ENCODE results near the gene TMPRSS12.
A peak's percentile ranks its signal among the peaks of the same experiment; 100 is the strongest.

The TMPRSS12 gene

GRCh38 chr12:50923361-50924130 is 80.8 kb downstream of the TMPRSS12 start:
- TF ChIP-seq CTCF (IDR thresholded peaks at IDR 0.05; ENCODE audit: poor library complexity, severe bottlenecking), result no peak
- Histone ChIP-seq H3K4me1 (ENCODE audit: insufficient read depth, poor library complexity, severe bottlenecking) (peaks cover 8% of the 10 kb centered on the region), H3K36me3 (ENCODE audit: low read depth) (no peaks in the 10 kb centered on the region)

GRCh38 chr12:50924131-50924438 is 81.4 kb downstream of the TMPRSS12 start:
- Histone ChIP-seq H3K27ac (ENCODE audit: poor library complexity, severe bottlenecking) (peak overlapping the region; percentile 79), H3K27me3 (ENCODE audit: insufficient read depth, poor library complexity, severe bottlenecking) (no peaks in the 10 kb centered on the region), H3K4me1 (ENCODE audit: insufficient read depth, poor library complexity, severe bottlenecking) (peaks cover 8% of the 10 kb centered on the region), H3K9me3 (ENCODE audit: severe bottlenecking) (no peaks in the 10 kb centered on the region), H3K4me3 (ENCODE audit: severe bottlenecking) (no peak overlapping the region), H3K36me3 (ENCODE audit: low read depth) (no peaks in the 10 kb centered on the region)
- peak; percentile 23; the same call in 1 of the 3 replicates for ATAC-seq (ENCODE audit: low read depth)
- no peak for DNase-seq (ENCODE audit: low spot score)
- TF ChIP-seq CTCF (IDR thresholded peaks at IDR 0.05; ENCODE audit: poor library complexity, severe bottlenecking), result no peak

More at GRCh38 chr12:50923361-50924130, 80.8 kb downstream of the TMPRSS12 start:
- Histone ChIP-seq H3K27me3 (ENCODE audit: insufficient read depth, poor library complexity, severe bottlenecking) (no peaks in the 10 kb centered on the region), H3K4me3 (ENCODE audit: severe bottlenecking) (no peak overlapping the region), H3K27ac (ENCODE audit: poor library complexity, severe bottlenecking) (peak overlapping the region; percentile 79), H3K9me3 (ENCODE audit: severe bottlenecking) (no peaks in the 10 kb centered on the region)
- ATAC-seq (ENCODE audit: low read depth) (no peak), DNase-seq (ENCODE audit: low spot score) (no peak)

GRCh38 chr12:50924439-50925341 is 82.0 kb downstream of the TMPRSS12 start:
- Histone ChIP-seq H3K36me3 (ENCODE audit: low read depth) (no peaks in the 10 kb centered on the region), H3K27ac (ENCODE audit: poor library complexity, severe bottlenecking) (peak overlapping the region; percentile 79), H3K4me3 (ENCODE audit: severe bottlenecking) (peak overlapping the region; percentile 19), H3K4me1 (ENCODE audit: insufficient read depth, poor library complexity, severe bottlenecking) (peaks cover 8% of the 10 kb centered on the region), H3K27me3 (ENCODE audit: insufficient read depth, poor library complexity, severe bottlenecking) (no peaks in the 10 kb centered on the region), H3K9me3 (ENCODE audit: severe bottlenecking) (no peaks in the 10 kb centered on the region)
- peak; percentile 79 for ATAC-seq (ENCODE audit: low read depth)
- DNase-seq (ENCODE audit: low spot score), result no peak
- TF ChIP-seq CTCF (IDR thresholded peaks at IDR 0.05; ENCODE audit: poor library complexity, severe bottlenecking), result no peak

GRCh38 chr12:50925342-50925651 is 82.6 kb downstream of the TMPRSS12 start:
- no peak for DNase-seq (ENCODE audit: low spot score)
- H3K4me1 ChIP-seq (ENCODE audit: insufficient read depth, poor library complexity, severe bottlenecking), result peaks cover 8% of the 10 kb centered on the region
- H3K9me3 ChIP-seq (ENCODE audit: severe bottlenecking), result no peaks in the 10 kb centered on the region
- H3K27ac ChIP-seq (ENCODE audit: poor library complexity, severe bottlenecking), result peak overlapping the region; percentile 79
- H3K4me3 ChIP-seq (ENCODE audit: severe bottlenecking), result peak overlapping the region; percentile 19
- H3K36me3 ChIP-seq (ENCODE audit: low read depth), result no peaks in the 10 kb centered on the region
- no peaks in the 10 kb centered on the region for H3K27me3 ChIP-seq (ENCODE audit: insufficient read depth, poor library complexity, severe bottlenecking)
- ATAC-seq (ENCODE audit: low read depth), result no peak
- no peak for TF ChIP-seq CTCF (IDR thresholded peaks at IDR 0.05; ENCODE audit: poor library complexity, severe bottlenecking)
